A549 (cell line): ENCODE results near the gene COBL. TPM values are rescaled to one million over a fixed set of nuclear protein-coding genes. Genes with fewer than 3 reads are reported as not detected.
A peak's percentile ranks its signal among the peaks of the same experiment; 100 is the strongest.

Experiments
- ATAC-seq, 2 experiments: fragments of 200-7000 bp in 1 of 2; fragments of >200 bp in 1 of 2; cut with Nextera tagmentation in 1 of 2; cut with Tn5 transposase in 1 of 2; 3 replicates each; pipeline versions ENCODE4 v1.8.0 to v1.9.1; 2018 to 2020; ENCODE audit warnings: mild to moderate bottlenecking in 1 of 2, moderate library complexity in 1 of 2
- CTCF ChIA-PET: fragments of 300-600 bp; sonication (Branson Sonifier 250); formaldehyde crosslinking; extraction: SDS; loops from one replicate; lab custom pipeline; 2021; ENCODE audit warnings: antibody characterized with exemption, inconsistent platforms; lab: Yijun Ruan, JAX
- POLR2A ChIA-PET: fragments of 350-600 bp; formaldehyde crosslinking; extraction: SDS; loops from one replicate; lab custom pipeline; 2021; ENCODE audit warnings: antibody characterized with exemption, inconsistent platforms; lab: Yijun Ruan, JAX
- DNase-seq, 2 experiments: peaks; one replicate each; pipeline versions ENCODE4 v3.0.0 to v3.0.0-alpha.2; 2011 to 2016; ENCODE audit warnings: low read depth in 1 of 2, low spot score in 1 of 2
- FAIRE-seq: peaks from 2 replicates; lab custom pipeline; 2011; peaks lifted over from hg19 to GRCh38; lab: Jason Lieb, UNC
- H3K27ac ChIP-seq, 2 experiments: fragments of >200 bp; sonication (Bioruptor Twin); formaldehyde crosslinking; 3 replicates each; pipeline ENCODE4 v1.5.1; 2016 to 2017
- H3K4me1 ChIP-seq: fragments of >200 bp; sonication (Bioruptor Twin); formaldehyde crosslinking; 3 replicates; pipeline ENCODE4 v1.6.1; 2016
- H3K4me2 ChIP-seq: fragments of >200 bp; sonication (Bioruptor Twin); formaldehyde crosslinking; 3 replicates; pipeline ENCODE4 v1.6.1; 2016
- H3K4me3 ChIP-seq: fragments of >200 bp; sonication (Bioruptor Twin); formaldehyde crosslinking; 3 replicates; pipeline ENCODE4 v1.5.1; 2016
- H3K9me3 ChIP-seq: fragments of >200 bp; sonication (Bioruptor Twin); formaldehyde crosslinking; 3 replicates; pipeline ENCODE4 v1.6.1; 2016
- EHF ChIP-seq: fragments of 250-450 bp; sonication (Bioruptor Pico); IDR thresholded peaks from 2 replicates; pipeline ENCODE4 v1.5.0; 2020; ENCODE audit warnings: mild to moderate bottlenecking
- EHMT2 ChIP-seq: fragments of 200-600 bp; sonication (generic); IDR thresholded peaks from 2 replicates; pipeline ENCODE4 v1.6.1; 2016; ENCODE audit warnings: antibody characterized with exemption, low read depth, mild to moderate bottlenecking, moderate library complexity
- EP300 ChIP-seq, 2 experiments: fragments of >200 bp; sonication (Bioruptor Twin); formaldehyde crosslinking; IDR thresholded peaks; 2 replicates in 1 of 2; 3 replicates in 1 of 2; pipeline ENCODE4 v1.6.1; 2016 to 2017
- FOSL2 ChIP-seq, 2 experiments: fragments of 450-650 bp in 1 of 2; fragments of >200 bp in 1 of 2; sonication (Bioruptor Twin) in 1 of 2; formaldehyde crosslinking; IDR thresholded peaks; 2 replicates each; pipeline versions ENCODE4 v1.5.0 to v1.6.1; 2016 to 2020; ENCODE audit warnings: mild to moderate bottlenecking in 1 of 2, moderate library complexity in 1 of 2
- GATA3 ChIP-seq: IDR thresholded peaks from 2 replicates; pipeline ENCODE4 v1.6.1; 2012; ENCODE audit warnings: borderline replicate concordance
- HDAC2 ChIP-seq: fragments of 200-600 bp; sonication (generic); IDR thresholded peaks from 2 replicates; pipeline ENCODE4 v1.6.1; 2016
- HOXB13 ChIP-seq: fragments of 250-450 bp; sonication (Bioruptor Pico); IDR thresholded peaks from 2 replicates; pipeline ENCODE4 v1.5.0; 2020; ENCODE audit warnings: low read depth, mild to moderate bottlenecking, moderate library complexity
- JUN ChIP-seq, 2 experiments: fragments of >200 bp; sonication (Bioruptor Twin); formaldehyde crosslinking; IDR thresholded peaks; 2 replicates in 1 of 2; 3 replicates in 1 of 2; pipeline ENCODE4 v1.6.1; 2016 to 2017
- KDM1A ChIP-seq: fragments of 200-600 bp; sonication (generic); IDR thresholded peaks from 2 replicates; pipeline ENCODE4 v1.6.1; 2016; ENCODE audit warnings: low read depth, mild to moderate bottlenecking
- MAFK ChIP-seq: fragments of 450-650 bp; IDR thresholded peaks from 2 replicates; pipeline ENCODE4 v1.6.1; 2014; ENCODE audit not compliant: partially characterized antibody
- MAZ ChIP-seq: fragments of 150-350 bp; IDR thresholded peaks from 2 replicates; pipeline ENCODE4 v1.6.1; 2014; ENCODE audit warnings: antibody characterized with exemption, low read depth, low read length, borderline replicate concordance
- MYC ChIP-seq: IDR thresholded peaks from 2 replicates; pipeline ENCODE4 v1.6.1; 2012; ENCODE audit warnings: mild to moderate bottlenecking, inconsistent platforms, low read length, improper control_type of control experiment, borderline replicate concordance
- POLR2A ChIP-seq: IDR thresholded peaks from 2 replicates; pipeline ENCODE4 v1.6.1; 2012; ENCODE audit warnings: mild to moderate bottlenecking, low read length
- POLR2AphosphoS2 ChIP-seq: conservative IDR thresholded peaks from 2 replicates; pipeline ENCODE4 v1.6.1; 2012; ENCODE audit warnings: low read length, improper control_type of control experiment, inconsistent platforms
- RCOR1 ChIP-seq: fragments of 150-350 bp; IDR thresholded peaks from 2 replicates; pipeline ENCODE4 v1.6.1; 2014; ENCODE audit warnings: antibody characterized with exemption, low read length, low read depth
- RFX5 ChIP-seq: fragments of 450-650 bp; IDR thresholded peaks from 2 replicates; pipeline ENCODE4 v1.7.1; 2014; ENCODE audit warnings: antibody characterized with exemption, mild to moderate bottlenecking, moderate library complexity
- SMC3 ChIP-seq: fragments of >200 bp; sonication (Bioruptor Twin); formaldehyde crosslinking; IDR thresholded peaks from 3 replicates; pipeline ENCODE4 v1.6.1; 2018; ENCODE audit warnings: inconsistent platforms
- TFCP2L1 ChIP-seq: fragments of 250-450 bp; sonication (Bioruptor Pico); IDR thresholded peaks from 2 replicates; pipeline ENCODE4 v1.5.0; 2021; ENCODE audit warnings: mild to moderate bottlenecking
- ZC3H11A ChIP-seq: fragments of 450-650 bp; IDR thresholded peaks from 2 replicates; pipeline ENCODE4 v1.6.1; 2014; ENCODE audit warnings: antibody characterized with exemption, mild to moderate bottlenecking
- ZNF302 ChIP-seq: fragments of 250-450 bp; sonication (Bioruptor Pico); IDR thresholded peaks from 2 replicates; pipeline ENCODE4 v1.9.0; 2021; ENCODE audit warnings: inconsistent platforms, mild to moderate bottlenecking, moderate library complexity
- WGBS: methylation state at CpG from one replicate; pipeline ENCODE4 v1.1.6; 2017; ENCODE audit errors: missing lambda C conversion rate; 5-methylcytosine and 5-hydroxymethylcytosine counted together
- polyA plus RNA-seq, 4 experiments: library from polyadenylated mRNA; depleted of rRNA in 3 of 4; stranded (reverse); fragments of >200 nt; fragmentation: RNase III in 1 of 4; extraction: RNeasy Plus Mini Kit Qiagen cat#74134 plus additional on column Dnase treatment in 1 of 4; gene quantifications; 2 replicates in 3 of 4; 3 replicates in 1 of 4; pipeline ENCODE4 v1.2.3, GENCODE V29; 2011 to 2017
- TF ChIP-seq, protein P1 (sequence below): fragments of 200-600 bp; sonication (generic); IDR thresholded peaks from 2 replicates; pipeline ENCODE4 v1.6.1; 2016; ENCODE audit warnings: antibody characterized with exemption, mild to moderate bottlenecking, moderate library complexity
- TF ChIP-seq, protein P2 (sequence below): fragments of 250-450 bp; sonication (Bioruptor Pico); IDR thresholded peaks from 2 replicates; pipeline ENCODE4 v1.5.0; 2021; ENCODE audit warnings: mild to moderate bottlenecking, moderate library complexity, borderline replicate concordance
- TF ChIP-seq, protein P3 (sequence below): fragments of 250-450 bp; sonication (Bioruptor Pico); IDR thresholded peaks from 2 replicates; pipeline ENCODE4 v1.5.0; 2020; ENCODE audit warnings: low read depth, mild to moderate bottlenecking, moderate library complexity
- TF ChIP-seq, protein P4 (sequence below): fragments of >200 bp; sonication (Bioruptor Twin); formaldehyde crosslinking; IDR thresholded peaks from 3 replicates; pipeline ENCODE4 v1.5.1; 2016

Gene COBL
- polyA plus RNA-seq, 2 of the 4 experiments (the other 2 are of a cell fraction) = 1.5 to 7.4 TPM

DNA sequence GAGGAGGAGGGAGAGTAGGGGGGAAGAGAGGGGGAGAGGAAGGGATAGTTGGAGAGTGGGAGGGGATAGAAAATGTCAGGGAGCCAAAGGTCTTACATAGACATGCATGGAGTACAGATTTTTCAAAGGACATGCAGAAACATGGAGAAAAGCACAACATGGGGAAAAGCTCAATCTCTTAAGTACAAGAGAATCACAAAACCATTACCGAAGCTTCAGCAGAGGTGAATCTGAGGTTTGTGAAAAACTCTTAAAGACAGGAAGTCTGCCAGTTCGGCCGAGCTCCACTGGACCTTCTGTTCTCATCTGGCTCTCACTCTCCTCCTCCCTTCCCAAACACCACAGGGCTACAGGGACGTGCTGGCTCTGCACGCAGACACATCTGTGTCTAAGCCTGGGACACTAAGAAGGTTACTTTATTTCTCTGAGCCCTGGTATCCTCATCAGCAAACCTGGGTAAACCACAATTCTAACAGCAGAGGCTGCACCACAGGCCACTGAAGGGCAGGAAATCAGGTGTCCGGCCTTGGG, 133.9 kb downstream of the COBL start:
- Histone ChIP-seq H3K4me3 (no peak overlapping the region), H3K9me3 (no peaks in the 10 kb centered on the region), H3K4me1 (no peaks in the 10 kb centered on the region), H3K27ac (no peak overlapping the region), H3K4me2 (no peak overlapping the region)
- ATAC-seq (no peak), DNase-seq (no peak), FAIRE-seq (no peak)
- TF ChIP-seq MAZ = no peak
- TF ChIP-seq EHMT2 = no peak
- TF ChIP-seq, protein P1, sequence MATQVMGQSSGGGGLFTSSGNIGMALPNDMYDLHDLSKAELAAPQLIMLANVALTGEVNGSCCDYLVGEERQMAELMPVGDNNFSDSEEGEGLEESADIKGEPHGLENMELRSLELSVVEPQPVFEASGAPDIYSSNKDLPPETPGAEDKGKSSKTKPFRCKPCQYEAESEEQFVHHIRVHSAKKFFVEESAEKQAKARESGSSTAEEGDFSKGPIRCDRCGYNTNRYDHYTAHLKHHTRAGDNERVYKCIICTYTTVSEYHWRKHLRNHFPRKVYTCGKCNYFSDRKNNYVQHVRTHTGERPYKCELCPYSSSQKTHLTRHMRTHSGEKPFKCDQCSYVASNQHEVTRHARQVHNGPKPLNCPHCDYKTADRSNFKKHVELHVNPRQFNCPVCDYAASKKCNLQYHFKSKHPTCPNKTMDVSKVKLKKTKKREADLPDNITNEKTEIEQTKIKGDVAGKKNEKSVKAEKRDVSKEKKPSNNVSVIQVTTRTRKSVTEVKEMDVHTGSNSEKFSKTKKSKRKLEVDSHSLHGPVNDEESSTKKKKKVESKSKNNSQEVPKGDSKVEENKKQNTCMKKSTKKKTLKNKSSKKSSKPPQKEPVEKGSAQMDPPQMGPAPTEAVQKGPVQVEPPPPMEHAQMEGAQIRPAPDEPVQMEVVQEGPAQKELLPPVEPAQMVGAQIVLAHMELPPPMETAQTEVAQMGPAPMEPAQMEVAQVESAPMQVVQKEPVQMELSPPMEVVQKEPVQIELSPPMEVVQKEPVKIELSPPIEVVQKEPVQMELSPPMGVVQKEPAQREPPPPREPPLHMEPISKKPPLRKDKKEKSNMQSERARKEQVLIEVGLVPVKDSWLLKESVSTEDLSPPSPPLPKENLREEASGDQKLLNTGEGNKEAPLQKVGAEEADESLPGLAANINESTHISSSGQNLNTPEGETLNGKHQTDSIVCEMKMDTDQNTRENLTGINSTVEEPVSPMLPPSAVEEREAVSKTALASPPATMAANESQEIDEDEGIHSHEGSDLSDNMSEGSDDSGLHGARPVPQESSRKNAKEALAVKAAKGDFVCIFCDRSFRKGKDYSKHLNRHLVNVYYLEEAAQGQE = no peak
- TF ChIP-seq MAFK = no peak
- TF ChIP-seq JUN (IDR thresholded peaks at IDR 0.05) = no peak
- TF ChIP-seq, protein P2, sequence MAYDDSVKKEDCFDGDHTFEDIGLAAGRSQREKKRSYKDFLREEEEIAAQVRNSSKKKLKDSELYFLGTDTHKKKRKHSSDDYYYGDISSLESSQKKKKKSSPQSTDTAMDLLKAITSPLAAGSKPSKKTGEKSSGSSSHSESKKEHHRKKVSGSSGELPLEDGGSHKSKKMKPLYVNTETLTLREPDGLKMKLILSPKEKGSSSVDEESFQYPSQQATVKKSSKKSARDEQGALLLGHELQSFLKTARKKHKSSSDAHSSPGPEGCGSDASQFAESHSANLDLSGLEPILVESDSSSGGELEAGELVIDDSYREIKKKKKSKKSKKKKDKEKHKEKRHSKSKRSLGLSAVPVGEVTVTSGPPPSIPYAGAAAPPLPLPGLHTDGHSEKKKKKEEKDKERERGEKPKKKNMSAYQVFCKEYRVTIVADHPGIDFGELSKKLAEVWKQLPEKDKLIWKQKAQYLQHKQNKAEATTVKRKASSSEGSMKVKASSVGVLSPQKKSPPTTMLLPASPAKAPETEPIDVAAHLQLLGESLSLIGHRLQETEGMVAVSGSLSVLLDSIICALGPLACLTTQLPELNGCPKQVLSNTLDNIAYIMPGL (CRISPR knock-in tag) = no peak
- TF ChIP-seq HDAC2 = no peak
- no peak for TF ChIP-seq RFX5
- TF ChIP-seq FOSL2 (IDR thresholded peaks at IDR 0.05) = no peak
- no peak for TF ChIP-seq FOSL2 (CRISPR knock-in tag; IDR thresholded peaks at IDR 0.05)
- no peak for TF ChIP-seq ZNF302 (CRISPR knock-in tag)
- TF ChIP-seq, protein P3, sequence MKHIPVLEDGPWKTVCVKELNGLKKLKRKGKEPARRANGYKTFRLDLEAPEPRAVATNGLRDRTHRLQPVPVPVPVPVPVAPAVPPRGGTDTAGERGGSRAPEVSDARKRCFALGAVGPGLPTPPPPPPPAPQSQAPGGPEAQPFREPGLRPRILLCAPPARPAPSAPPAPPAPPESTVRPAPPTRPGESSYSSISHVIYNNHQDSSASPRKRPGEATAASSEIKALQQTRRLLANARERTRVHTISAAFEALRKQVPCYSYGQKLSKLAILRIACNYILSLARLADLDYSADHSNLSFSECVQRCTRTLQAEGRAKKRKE (CRISPR knock-in tag) = no peak
- TF ChIP-seq SMC3 = no peak
- no peak for TF ChIP-seq POLR2AphosphoS2
- 77% methylated on average over 6 of the region's 6 CpGs for WGBS
- CTCF ChIA-PET = interaction anchor here (0.8 to 1.5 kb wide), 3 partner anchors 12 to 183 kb away, joined by 3 to 6 read pairs (median 5); no protein-coding TSS in a partner anchor
- POLR2A ChIA-PET = no interaction called here

DNA sequence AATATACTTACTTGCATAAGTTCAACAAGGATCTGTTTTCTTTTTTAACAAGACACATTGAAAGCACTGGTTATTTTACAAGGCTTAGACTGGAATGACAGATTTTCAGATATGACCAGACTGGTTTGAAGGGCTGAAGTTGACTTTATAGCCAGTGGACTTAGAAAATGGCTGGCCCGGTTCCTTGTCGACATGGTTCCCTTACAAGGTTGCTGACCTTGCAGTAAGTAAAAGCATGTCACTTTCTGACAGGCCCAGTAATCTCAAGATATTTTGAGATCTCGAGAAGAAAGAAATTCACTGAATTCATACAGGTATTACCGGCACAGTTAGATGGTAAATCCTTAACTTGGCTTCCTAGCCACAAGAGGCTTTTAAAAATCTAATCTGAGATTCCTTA, 136.5 kb downstream of the COBL start:
- H3K4me2 ChIP-seq = no peak overlapping the region

DNA sequence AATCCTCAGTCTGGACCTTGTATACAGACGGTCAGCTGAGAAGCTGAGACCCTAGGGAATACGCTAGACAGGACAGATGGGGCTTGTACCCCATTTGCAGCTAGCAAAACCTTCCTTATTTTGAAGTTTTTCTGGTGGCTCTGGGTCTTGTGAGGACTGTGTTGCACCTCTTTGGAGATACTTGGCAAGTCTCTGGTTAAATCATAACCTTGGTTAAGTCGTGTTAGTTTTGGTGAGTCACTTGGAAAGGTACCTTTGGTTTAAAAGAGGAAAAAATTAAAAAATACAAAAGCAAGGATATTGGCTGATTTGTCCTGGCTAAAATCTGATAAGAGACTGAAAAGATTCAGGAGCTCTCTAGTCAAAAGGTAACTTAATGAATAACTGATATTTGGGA, 140.6 kb downstream of the COBL start:
- no peak for FAIRE-seq
- H3K4me1 ChIP-seq = peaks cover 8% of the 10 kb centered on the region; the same call in 2 of the 3 replicates
- H3K4me2 ChIP-seq = peak overlapping the region; percentile 42; the same call in 2 of the 3 replicates
- no peak overlapping the region for H3K4me3 ChIP-seq
- CTCF ChIA-PET = interaction anchor here (0.8 to 10.5 kb wide), 7 partner anchors 12 to 255 kb away, joined by 3 to 65 read pairs (median 3); no protein-coding TSS in a partner anchor
- WGBS = 22% methylated on average over 3 of the region's 3 CpGs
- no peak overlapping the region for H3K27ac ChIP-seq
- POLR2A ChIA-PET = no interaction called here
- no peak for DNase-seq
- H3K9me3 ChIP-seq = no peaks in the 10 kb centered on the region
- ATAC-seq = 0 out of 6 replicates have a peak, but pooled peaks of 1 of the 2 experiments have one; percentile 30
- TF ChIP-seq POLR2AphosphoS2 (no peak), MYC (no peak), GATA3 (no peak), ZC3H11A (no peak), TFCP2L1 (CRISPR knock-in tag) (no peak), EHMT2 (no peak), HOXB13 (no peak), POLR2A (no peak), RCOR1 (no peak), EHF (CRISPR knock-in tag) (no peak)
- TF ChIP-seq, protein P4, sequence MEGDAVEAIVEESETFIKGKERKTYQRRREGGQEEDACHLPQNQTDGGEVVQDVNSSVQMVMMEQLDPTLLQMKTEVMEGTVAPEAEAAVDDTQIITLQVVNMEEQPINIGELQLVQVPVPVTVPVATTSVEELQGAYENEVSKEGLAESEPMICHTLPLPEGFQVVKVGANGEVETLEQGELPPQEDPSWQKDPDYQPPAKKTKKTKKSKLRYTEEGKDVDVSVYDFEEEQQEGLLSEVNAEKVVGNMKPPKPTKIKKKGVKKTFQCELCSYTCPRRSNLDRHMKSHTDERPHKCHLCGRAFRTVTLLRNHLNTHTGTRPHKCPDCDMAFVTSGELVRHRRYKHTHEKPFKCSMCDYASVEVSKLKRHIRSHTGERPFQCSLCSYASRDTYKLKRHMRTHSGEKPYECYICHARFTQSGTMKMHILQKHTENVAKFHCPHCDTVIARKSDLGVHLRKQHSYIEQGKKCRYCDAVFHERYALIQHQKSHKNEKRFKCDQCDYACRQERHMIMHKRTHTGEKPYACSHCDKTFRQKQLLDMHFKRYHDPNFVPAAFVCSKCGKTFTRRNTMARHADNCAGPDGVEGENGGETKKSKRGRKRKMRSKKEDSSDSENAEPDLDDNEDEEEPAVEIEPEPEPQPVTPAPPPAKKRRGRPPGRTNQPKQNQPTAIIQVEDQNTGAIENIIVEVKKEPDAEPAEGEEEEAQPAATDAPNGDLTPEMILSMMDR = no peak

More for the DNA sequence above, 136.5 kb downstream of the COBL start:
- no peaks in the 10 kb centered on the region for H3K9me3 ChIP-seq
- TF ChIP-seq RCOR1 (no peak), KDM1A (no peak), MAFK (peak; percentile 53), EP300 (IDR thresholded peaks at IDR 0.05) (no peak), EHMT2 (no peak), MAZ (no peak)
- TF ChIP-seq, all 56 proteins: peak for 1
- no peak for ATAC-seq
- H3K4me3 ChIP-seq = no peak overlapping the region
- WGBS = 77% methylated on average over 4 of the region's 4 CpGs
- no peak for FAIRE-seq
- no peak overlapping the region for H3K27ac ChIP-seq
- POLR2A ChIA-PET = no interaction called here
- H3K4me1 ChIP-seq = peaks cover 8% of the 10 kb centered on the region; the same call in 2 of the 3 replicates
- no peak for DNase-seq
- CTCF ChIA-PET = interaction anchor here (0.8 kb wide), 1 partner anchor 19 kb away, joined by 4 read pairs; no protein-coding TSS in a partner anchor
